ENCODE results near the gene LRP8. TPM values are rescaled to one million over a fixed set of nuclear protein-coding genes. Genes with fewer than 3 reads are reported as not detected.

The LRP8 gene
- total and polyA plus RNA-seq, 2 of the 13 experiments (the other 11 are each of a cell fraction or from before 2014, with no cell fraction given), result 17.3 to 17.4 TPM

DNA sequence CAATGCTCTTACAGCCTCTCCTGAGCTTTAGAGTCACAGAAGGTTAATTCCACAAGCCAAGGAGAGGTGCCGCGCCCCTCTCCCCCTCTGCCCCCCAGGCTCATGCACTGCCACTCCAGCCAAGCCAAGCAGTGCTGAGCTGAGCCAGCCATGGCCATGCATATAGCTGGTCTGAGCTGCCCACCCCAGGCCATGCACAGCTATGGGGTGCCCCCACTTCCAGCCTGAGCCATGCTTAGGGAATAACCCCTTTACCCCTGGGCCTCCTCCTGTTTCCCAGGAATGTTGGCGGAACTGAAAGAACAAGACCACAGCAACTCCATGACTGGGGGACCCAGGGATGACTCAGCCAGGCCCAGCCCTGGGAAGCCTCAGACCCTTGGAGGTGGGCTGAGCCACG lies 55.5 kb downstream of the LRP8 start (continued):
- TF ChIP-seq, protein P1, sequence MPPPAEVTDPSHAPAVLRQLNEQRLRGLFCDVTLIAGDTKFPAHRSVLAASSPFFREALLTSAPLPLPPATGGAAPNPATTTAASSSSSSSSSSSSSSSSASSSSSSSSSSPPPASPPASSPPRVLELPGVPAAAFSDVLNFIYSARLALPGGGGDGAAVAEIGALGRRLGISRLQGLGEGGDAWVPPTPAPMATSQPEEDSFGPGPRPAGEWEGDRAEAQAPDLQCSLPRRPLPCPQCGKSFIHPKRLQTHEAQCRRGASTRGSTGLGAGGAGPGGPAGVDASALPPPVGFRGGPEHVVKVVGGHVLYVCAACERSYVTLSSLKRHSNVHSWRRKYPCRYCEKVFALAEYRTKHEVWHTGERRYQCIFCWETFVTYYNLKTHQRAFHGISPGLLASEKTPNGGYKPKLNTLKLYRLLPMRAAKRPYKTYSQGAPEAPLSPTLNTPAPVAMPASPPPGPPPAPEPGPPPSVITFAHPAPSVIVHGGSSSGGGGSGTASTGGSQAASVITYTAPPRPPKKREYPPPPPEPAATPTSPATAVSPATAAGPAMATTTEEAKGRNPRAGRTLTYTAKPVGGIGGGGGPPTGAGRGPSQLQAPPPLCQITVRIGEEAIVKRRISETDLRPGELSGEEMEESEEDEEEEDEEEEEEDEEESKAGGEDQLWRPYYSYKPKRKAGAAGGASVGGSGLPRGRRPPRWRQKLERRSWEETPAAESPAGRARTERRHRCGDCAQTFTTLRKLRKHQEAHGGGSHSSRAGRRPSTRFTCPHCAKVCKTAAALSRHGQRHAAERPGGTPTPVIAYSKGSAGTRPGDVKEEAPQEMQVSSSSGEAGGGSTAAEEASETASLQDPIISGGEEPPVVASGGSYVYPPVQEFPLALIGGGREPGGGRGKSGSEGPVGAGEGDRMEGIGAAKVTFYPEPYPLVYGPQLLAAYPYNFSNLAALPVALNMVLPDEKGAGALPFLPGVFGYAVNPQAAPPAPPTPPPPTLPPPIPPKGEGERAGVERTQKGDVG (CRISPR knock-in tag; IDR thresholded peaks at IDR 0.05; ENCODE audit: borderline replicate concordance), result no peak
- TF ChIP-seq SP140L (CRISPR knock-in tag; IDR thresholded peaks at IDR 0.05; ENCODE audit: borderline replicate concordance) (no peak), ZBTB1 (CRISPR knock-in tag; IDR thresholded peaks at IDR 0.05; ENCODE audit: borderline replicate concordance) (no peak)
- TF ChIP-seq, protein P2, sequence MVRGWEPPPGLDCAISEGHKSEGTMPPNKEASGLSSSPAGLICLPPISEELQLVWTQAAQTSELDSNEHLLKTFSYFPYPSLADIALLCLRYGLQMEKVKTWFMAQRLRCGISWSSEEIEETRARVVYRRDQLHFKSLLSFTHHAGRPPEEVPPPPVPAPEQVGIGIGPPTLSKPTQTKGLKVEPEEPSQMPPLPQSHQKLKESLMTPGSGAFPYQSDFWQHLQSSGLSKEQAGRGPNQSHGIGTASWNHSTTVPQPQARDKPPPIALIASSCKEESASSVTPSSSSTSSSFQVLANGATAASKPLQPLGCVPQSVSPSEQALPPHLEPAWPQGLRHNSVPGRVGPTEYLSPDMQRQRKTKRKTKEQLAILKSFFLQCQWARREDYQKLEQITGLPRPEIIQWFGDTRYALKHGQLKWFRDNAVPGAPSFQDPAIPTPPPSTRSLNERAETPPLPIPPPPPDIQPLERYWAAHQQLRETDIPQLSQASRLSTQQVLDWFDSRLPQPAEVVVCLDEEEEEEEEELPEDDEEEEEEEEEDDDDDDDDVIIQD (CRISPR knock-in tag; IDR thresholded peaks at IDR 0.05; ENCODE audit: low read depth), result no peak

DNA sequence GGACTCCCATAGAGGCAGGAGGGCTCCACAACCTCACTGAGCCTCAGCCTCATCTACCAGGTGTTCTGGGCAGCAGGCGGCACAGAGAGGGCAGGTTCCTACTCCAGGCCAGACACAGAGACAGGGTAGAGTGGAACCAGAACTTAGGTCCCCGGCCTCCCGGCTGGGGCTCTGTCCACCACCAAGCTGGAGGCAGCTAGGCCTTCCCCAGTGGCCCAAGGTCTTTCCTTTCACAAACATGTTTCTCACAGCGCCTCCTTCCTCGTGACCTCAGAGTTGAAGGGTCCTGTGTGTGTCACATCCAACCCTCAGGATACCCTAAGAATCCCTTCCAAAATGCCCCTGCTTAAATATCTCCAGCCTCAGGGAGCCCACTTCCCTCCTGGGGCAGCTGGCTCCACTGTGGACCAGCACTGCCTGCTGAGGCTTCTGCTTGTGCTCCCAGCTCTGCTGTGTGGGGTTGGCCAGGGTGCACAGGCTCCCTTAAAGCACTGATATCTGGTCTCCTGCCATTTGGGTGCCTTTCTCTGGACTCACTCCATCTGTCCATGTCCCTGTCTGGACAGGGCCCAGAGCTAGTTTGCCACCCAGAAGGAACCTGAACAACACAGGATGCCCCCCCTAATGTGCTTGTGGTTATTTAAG lies 56.3 kb downstream of the LRP8 start:
- H3K36me3 ChIP-seq (replicated peaks in 1 of 2; ENCODE audit: control insufficient read depth in 1 of 2, insufficient read depth in 2 of 2, low read length in 2 of 2), result peaks cover 5 to 9% of the 10 kb centered on the region in 2 experiments; a peak in 4 of 5 replicates
- intact Hi-C loops (cut with micrococcal nuclease; ENCODE audit: unreplicated experiment), result no loop called here
- DNase-seq (ENCODE audit: low spot score) (no peak), FAIRE-seq (no peak), ATAC-seq (no peak)
- WGBS (ENCODE audit: low lambda C conversion rate), result 100% methylated on average over 3 of the region's 5 CpGs
- H3K27me3 ChIP-seq (ENCODE audit: control insufficient read depth in 1 of 2, insufficient read depth in 2 of 2, low read length in 2 of 2), result no peaks in the 10 kb centered on the region
- H3K4me1 ChIP-seq (ENCODE audit: insufficient read depth, low read length), result no peaks in the 10 kb centered on the region
- H3K9ac ChIP-seq (ENCODE audit: insufficient read depth, low read depth, low read length), result no peak overlapping the region
- no peak overlapping the region for H3K4me2 ChIP-seq (ENCODE audit: low read depth, low read length)
- no peaks in the 10 kb centered on the region for H3K9me3 ChIP-seq (ENCODE audit: low read length)
- in situ Hi-C loops (cut with HindIII; ENCODE audit: extremely low pct_ligation_motif_present, low pct_unique_long_range_greater_than_20kb), result no loop called here
- H3K27ac ChIP-seq (ENCODE audit: extremely low read length, insufficient read depth, low read length), result no peak overlapping the region
- ChIA-PET CTCF (ENCODE audit: low intra/inter-chr PET ratio, low total read pairs) (no interaction called here), POLR2A (no interaction called here)
- H2AFZ ChIP-seq (ENCODE audit: low read length), result no peak overlapping the region
- BruUV-seq (replicated peaks), result no TSS peak
- H4K20me1 ChIP-seq (ENCODE audit: insufficient read depth, low read length), result no peaks in the 10 kb centered on the region
- no peaks in the 10 kb centered on the region for H3K79me2 ChIP-seq (ENCODE audit: insufficient read depth, low read length)
- no peak overlapping the region for H3K4me3 ChIP-seq (replicated peaks in 1 of 3; ENCODE audit: insufficient read depth in 1 of 3, low read depth in 2 of 3, low read length in 3 of 3)
- TF ChIP-seq GATAD2A (CRISPR knock-in tag; IDR thresholded peaks at IDR 0.05) (no peak), ZFP36L2 (CRISPR knock-in tag; IDR thresholded peaks at IDR 0.05) (no peak)
- TF ChIP-seq, protein P3, sequence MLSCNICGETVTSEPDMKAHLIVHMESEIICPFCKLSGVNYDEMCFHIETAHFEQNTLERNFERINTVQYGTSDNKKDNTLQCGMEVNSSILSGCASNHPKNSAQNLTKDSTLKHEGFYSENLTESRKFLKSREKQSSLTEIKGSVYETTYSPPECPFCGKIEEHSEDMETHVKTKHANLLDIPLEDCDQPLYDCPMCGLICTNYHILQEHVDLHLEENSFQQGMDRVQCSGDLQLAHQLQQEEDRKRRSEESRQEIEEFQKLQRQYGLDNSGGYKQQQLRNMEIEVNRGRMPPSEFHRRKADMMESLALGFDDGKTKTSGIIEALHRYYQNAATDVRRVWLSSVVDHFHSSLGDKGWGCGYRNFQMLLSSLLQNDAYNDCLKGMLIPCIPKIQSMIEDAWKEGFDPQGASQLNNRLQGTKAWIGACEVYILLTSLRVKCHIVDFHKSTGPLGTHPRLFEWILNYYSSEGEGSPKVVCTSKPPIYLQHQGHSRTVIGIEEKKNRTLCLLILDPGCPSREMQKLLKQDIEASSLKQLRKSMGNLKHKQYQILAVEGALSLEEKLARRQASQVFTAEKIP (CRISPR knock-in tag; IDR thresholded peaks at IDR 0.05; ENCODE audit: borderline replicate concordance), result no peak
- TF ChIP-seq, protein P4, sequence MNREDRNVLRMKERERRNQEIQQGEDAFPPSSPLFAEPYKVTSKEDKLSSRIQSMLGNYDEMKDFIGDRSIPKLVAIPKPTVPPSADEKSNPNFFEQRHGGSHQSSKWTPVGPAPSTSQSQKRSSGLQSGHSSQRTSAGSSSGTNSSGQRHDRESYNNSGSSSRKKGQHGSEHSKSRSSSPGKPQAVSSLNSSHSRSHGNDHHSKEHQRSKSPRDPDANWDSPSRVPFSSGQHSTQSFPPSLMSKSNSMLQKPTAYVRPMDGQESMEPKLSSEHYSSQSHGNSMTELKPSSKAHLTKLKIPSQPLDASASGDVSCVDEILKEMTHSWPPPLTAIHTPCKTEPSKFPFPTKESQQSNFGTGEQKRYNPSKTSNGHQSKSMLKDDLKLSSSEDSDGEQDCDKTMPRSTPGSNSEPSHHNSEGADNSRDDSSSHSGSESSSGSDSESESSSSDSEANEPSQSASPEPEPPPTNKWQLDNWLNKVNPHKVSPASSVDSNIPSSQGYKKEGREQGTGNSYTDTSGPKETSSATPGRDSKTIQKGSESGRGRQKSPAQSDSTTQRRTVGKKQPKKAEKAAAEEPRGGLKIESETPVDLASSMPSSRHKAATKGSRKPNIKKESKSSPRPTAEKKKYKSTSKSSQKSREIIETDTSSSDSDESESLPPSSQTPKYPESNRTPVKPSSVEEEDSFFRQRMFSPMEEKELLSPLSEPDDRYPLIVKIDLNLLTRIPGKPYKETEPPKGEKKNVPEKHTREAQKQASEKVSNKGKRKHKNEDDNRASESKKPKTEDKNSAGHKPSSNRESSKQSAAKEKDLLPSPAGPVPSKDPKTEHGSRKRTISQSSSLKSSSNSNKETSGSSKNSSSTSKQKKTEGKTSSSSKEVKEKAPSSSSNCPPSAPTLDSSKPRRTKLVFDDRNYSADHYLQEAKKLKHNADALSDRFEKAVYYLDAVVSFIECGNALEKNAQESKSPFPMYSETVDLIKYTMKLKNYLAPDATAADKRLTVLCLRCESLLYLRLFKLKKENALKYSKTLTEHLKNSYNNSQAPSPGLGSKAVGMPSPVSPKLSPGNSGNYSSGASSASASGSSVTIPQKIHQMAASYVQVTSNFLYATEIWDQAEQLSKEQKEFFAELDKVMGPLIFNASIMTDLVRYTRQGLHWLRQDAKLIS (CRISPR knock-in tag; IDR thresholded peaks at IDR 0.05), result no peak
